Measurements from ENCODE around the gene KRTAP4-1. TPM values are rescaled to one million over a fixed set of nuclear protein-coding genes. Genes with fewer than 3 reads are reported as not detected.
"Not testable (repeated sequence)": the region's sequence is repeated elsewhere in the genome, so short reads cannot be mapped to it uniquely, and the experiment has no call there.

Gene KRTAP4-1
- total and polyA plus RNA-seq, 2 experiments from 2014 or later: not detected

DNA sequence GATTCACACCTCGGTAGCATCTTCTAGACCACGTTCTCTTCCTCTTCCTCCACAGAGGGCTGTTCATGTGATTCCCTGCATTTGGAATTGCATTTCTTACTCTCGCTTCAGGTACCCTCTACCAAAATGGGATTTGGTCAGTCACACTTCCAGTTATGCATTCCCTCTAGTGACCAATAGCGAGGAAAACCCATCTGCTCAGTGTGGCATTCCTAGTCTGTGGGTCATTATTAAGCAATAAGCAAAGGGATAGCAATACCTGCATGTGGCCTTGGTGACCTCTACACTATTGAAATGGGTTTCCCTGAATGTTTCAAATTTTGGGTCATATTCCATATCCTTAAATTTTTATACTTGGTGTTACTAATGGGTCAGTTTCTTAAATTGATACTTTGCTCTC is 34.7 kb downstream of the KRTAP4-1 start:
- H3K4me1 ChIP-seq (ENCODE audit: low read depth): no peaks in the 10 kb centered on the region
- H3K9me3 ChIP-seq (ENCODE audit: low read depth): no peaks in the 10 kb centered on the region
- H3K27ac ChIP-seq: no peak overlapping the region
- no peaks in the 10 kb centered on the region for H3K36me3 ChIP-seq
- TF ChIP-seq, protein P1, sequence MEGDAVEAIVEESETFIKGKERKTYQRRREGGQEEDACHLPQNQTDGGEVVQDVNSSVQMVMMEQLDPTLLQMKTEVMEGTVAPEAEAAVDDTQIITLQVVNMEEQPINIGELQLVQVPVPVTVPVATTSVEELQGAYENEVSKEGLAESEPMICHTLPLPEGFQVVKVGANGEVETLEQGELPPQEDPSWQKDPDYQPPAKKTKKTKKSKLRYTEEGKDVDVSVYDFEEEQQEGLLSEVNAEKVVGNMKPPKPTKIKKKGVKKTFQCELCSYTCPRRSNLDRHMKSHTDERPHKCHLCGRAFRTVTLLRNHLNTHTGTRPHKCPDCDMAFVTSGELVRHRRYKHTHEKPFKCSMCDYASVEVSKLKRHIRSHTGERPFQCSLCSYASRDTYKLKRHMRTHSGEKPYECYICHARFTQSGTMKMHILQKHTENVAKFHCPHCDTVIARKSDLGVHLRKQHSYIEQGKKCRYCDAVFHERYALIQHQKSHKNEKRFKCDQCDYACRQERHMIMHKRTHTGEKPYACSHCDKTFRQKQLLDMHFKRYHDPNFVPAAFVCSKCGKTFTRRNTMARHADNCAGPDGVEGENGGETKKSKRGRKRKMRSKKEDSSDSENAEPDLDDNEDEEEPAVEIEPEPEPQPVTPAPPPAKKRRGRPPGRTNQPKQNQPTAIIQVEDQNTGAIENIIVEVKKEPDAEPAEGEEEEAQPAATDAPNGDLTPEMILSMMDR (IDR thresholded peaks at IDR 0.05; ENCODE audit: low read depth, low read length): no peak
- DNase-seq (ENCODE audit: low read depth in 1 of 2, low spot score in 1 of 2): no peak
- no peak overlapping the region for H3K4me3 ChIP-seq
- H3K27me3 ChIP-seq: peaks cover 8% of the 10 kb centered on the region

DNA sequence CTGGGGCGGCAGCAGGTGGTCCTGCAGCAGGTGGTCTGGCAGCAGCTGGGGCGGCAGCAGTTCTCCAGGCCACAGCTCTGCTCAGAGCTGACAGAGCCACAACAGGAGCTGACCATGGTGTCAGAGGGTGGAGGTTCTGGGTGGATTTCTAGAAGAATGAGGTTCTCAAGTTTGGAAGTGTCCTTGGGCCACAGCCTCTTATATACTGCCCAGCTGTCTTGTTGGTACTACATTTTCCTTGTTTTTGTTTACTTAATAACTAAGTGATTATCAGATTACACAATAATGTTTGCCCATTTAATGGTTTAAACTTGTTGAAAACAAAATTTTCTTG is 35.1 kb downstream of the KRTAP4-1 start, which contains the start of gene KRTAP4-5:
Gene KRTAP4-5, minus strand, starts transcription at position 174 of the 334 bp plus-strand sequence. Its CDS starts 58 bp downstream, at position 116.
- no peaks in the 10 kb centered on the region for H3K36me3 ChIP-seq
- TF ChIP-seq, protein P1 (IDR thresholded peaks at IDR 0.05; ENCODE audit: low read depth, low read length): no peak
- no peaks in the 10 kb centered on the region for H3K9me3 ChIP-seq (ENCODE audit: low read depth)
- no peak within 1 kb of the TSS for H3K4me3 ChIP-seq
- no peak within 1 kb of the TSS for H3K27ac ChIP-seq
- DNase-seq (ENCODE audit: low read depth in 1 of 2, low spot score in 1 of 2): no peak
- H3K27me3 ChIP-seq: peaks cover 8% of the 10 kb centered on the region
- H3K4me1 ChIP-seq (ENCODE audit: low read depth): no peaks in the 10 kb centered on the region

DNA sequence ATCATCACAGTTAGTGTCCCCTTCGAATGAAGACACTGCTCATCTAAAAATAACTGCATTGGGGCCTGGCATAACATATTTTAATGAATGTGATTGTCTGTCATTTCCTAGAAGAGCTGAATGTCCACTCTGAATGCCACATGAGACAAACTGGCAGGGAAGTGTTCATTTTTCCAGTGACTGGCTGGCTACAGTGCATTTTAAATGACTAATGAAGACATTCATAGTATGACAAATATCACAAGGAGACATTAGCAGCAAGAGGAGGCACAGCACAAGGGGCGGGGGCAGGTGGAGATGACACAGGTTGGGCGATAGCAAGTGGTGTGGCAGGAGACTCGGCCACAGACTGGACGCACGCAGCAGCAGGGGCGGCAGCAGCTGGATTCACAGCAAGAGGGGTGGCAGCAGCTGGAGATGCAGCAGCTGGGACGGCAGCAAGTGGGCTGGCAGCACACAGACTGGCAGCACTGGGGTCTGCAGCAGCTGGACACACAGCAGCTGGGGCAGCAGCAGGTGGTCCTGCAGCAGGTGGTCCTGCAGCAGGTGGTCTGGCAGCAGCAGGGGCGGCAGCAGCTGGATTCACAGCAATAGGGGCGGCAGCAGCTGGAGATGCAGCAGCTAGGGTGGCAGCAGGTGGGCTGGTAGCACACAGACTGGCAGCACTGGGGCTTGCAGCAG is 35.6 kb downstream of the KRTAP4-1 start:
- not testable (repeated sequence) for H3K27ac ChIP-seq; H3K4me3 ChIP-seq; H3K36me3 ChIP-seq; H3K4me1 ChIP-seq (ENCODE audit: low read depth); DNase-seq (ENCODE audit: low read depth in 1 of 2, low spot score in 1 of 2); H3K9me3 ChIP-seq (ENCODE audit: low read depth); H3K27me3 ChIP-seq

DNA sequence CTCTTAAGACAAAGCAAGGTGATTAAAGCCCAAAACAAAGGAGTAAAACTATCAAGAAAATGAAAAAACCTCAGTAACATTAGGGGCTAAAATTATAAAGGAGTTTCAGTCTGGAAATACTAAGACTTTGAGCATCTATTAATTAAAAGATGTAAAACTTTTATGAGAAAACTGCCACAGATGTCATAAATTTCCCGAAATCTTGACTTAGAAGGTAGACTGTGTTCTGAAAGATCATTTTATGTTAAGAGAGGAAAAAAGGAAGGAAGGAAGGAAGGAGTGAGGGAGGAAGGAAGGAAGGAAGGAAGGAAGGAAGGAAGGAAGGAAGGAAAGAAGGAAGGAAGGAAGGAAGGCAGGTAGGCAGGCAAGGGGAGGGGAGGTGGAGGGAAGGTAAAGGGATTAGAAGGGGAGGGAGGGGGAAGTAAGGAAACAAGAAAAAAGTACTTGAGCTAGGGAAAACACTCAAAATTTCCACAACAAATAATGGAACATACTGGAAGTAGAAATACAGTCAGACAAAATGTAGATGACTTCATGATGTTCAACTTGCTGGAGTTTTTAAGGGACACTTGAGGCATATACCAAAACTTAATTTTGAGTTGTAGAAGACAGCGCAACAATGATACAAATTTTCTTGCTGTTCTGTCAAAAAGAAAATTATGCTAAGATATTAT is 37.0 kb downstream of the KRTAP4-1 start:
- Histone ChIP-seq H3K36me3 (no peaks in the 10 kb centered on the region), H3K4me1 (ENCODE audit: low read depth) (no peaks in the 10 kb centered on the region), H3K27me3 (peaks cover 8% of the 10 kb centered on the region), H3K4me3 (no peak overlapping the region), H3K27ac (no peak overlapping the region), H3K9me3 (ENCODE audit: low read depth) (no peaks in the 10 kb centered on the region)
- no peak for DNase-seq (ENCODE audit: low read depth in 1 of 2, low spot score in 1 of 2)
- TF ChIP-seq, protein P1 (IDR thresholded peaks at IDR 0.05; ENCODE audit: low read depth, low read length): no peak

DNA sequence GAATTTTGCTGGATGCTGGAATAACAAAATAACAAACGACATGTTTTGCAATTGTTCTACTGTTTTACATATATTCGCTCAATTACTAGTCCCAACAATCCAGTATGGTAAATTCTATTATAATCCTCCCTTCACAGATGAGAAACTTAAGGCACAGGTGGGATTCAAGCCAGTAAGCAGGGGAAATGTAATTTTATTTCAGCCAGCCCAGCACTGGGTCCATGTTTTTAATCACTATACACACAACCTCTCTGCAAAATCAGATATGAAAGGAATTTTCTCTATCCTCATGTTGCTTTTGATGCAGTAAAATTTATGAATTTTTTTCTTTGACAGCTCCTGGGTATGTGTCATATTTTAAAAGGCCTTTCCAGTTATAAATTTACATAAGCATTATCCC is 39.5 kb downstream of the KRTAP4-1 start:
- DNase-seq (ENCODE audit: low read depth in 1 of 2, low spot score in 1 of 2): no peak

DNA sequence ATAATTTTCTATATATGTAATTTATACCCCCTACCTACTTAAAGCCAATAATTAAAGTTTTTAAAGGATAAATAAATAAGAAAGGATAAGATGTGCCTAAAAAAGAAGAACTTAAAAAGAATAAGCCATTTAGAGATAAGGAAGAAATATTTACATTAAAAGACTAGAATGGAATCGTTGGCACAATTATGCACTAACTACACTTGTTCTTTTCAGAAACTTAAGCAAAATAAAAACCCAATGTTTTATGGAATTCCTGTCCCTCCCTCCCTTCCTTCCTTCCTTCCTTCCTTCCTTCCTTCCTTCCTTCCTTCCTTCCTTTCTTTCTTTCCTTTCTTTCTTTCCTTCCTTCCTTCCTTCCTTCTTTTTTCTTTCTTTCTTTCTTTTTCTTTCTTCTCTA is 39.9 kb downstream of the KRTAP4-1 start:
- TF ChIP-seq, protein P1 (IDR thresholded peaks at IDR 0.05; ENCODE audit: low read depth, low read length): no peak
- Histone ChIP-seq H3K4me3 (no peak overlapping the region), H3K27me3 (peaks cover 5% of the 10 kb centered on the region), H3K4me1 (ENCODE audit: low read depth) (no peaks in the 10 kb centered on the region), H3K9me3 (ENCODE audit: low read depth) (no peaks in the 10 kb centered on the region), H3K36me3 (no peaks in the 10 kb centered on the region), H3K27ac (no peak overlapping the region)
- DNase-seq (ENCODE audit: low read depth in 1 of 2, low spot score in 1 of 2): no peak

More for the DNA sequence above, 39.5 kb downstream of the KRTAP4-1 start:
- Histone ChIP-seq H3K27me3 (peaks cover 5% of the 10 kb centered on the region), H3K4me1 (ENCODE audit: low read depth) (no peaks in the 10 kb centered on the region), H3K4me3 (no peak overlapping the region), H3K36me3 (no peaks in the 10 kb centered on the region), H3K27ac (no peak overlapping the region), H3K9me3 (ENCODE audit: low read depth) (no peaks in the 10 kb centered on the region)
- TF ChIP-seq, protein P1 (IDR thresholded peaks at IDR 0.05; ENCODE audit: low read depth, low read length): no peak

Data from cardiac muscle cell (in vitro differentiated cells and primary cell).